ENCODE data around the gene GRIN1. TPM values are rescaled to one million over a fixed set of nuclear protein-coding genes. Genes with fewer than 3 reads are reported as not detected.
"Not testable (repeated sequence)": the region's sequence is repeated elsewhere in the genome, so short reads cannot be mapped to it uniquely, and the experiment has no call there.

GRIN1 gene
- total RNA-seq, 1 experiment from 2014 or later = 0.06 TPM

DNA sequence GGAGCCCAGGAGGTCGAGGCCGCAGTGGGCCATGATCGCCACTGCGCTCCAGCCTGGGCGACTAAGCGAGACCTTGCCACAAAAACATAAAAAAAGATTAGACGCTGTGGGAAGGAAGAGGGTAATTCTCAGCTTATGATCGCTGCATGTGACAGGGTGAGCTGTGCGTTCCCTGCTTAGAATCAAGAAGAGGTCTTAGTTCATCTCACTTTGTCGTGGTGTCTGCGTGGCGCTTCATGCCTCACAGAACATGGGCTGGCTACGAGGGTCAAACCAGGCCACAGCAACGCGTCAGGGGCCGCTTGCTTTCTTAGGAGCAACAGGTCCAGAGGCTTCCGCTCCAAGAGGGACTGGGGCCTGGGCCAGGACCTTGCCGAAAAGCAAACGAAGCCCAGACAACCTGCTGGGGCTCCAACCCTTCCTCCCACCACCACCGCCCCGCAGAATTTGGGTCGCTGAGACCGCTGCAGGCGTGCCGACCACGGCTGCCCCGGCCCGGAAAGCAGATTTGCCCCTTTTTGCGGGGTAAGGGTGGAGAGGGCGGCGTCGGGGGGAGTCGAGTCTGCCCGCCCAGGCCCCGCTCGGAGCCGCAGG, 10.0 kb upstream of the GRIN1 start:
- no peak for DNase-seq (ENCODE audit: low read depth)

DNA sequence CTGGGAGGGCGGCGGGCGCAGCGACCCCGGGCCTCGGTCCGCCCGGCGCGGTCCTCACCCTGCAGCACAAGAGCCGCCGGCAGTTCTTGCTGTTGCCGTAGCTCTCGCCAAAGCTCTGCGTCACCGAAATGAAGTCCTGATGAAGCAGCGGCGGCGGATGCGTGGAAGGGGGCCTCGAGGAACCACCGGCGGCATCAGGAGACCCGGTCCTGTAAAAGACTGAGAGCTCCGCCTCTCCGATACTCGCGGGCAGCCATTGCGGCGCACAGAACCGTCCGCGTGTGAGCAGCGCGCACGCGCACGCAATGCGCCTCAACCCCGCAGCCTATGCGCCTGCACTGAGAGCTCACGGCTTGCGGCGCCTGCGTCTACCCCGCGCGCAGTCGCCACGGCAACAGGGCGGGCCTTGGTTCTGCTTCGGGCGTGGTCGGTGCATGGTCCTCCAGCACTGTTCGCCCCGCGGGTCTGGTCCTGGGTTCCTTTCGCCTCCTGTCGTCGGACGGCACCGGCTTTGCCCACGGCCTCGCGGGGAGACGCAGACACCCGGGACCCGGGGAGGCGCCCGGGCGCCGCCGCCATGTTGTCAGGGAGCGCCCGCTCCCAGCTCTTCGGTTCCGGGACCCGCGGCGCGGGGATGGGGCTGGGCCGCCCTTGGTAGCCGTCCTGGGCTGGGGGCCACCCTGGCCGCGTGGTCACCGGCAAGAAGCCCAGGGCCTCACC, 9.3 kb upstream of the GRIN1 start:
- peak; percentile 98 for DNase-seq (ENCODE audit: low read depth)

DNA sequence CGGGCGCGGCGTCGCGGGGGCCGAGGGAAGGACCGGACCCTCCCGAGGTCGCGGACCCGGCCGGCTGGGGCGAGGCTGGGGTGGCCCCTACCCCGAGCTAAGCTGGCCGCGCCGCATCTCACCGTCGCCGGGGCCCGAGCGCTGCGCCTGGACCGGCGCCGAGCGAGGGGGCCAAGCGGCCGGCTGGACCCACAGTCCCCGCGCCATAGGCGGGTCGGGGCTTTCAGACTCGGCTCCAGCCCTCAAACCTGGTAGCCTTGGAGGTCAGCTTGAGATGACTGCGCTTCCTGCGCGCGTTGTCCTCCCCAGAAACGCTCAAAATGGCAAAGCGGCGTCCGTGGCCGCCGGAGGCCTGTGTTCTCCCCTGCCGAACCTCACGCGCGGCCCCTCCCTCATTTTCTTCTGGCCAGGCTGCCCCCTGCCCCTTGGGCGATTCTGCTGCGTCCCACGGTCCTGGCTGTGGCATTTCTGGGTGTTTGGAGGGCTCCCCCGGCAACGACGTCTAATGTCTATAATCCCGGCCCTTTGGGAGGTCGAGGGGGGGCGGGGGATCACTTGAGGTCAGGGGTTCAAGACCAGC, 8.7 kb upstream of the GRIN1 start:
- DNase-seq (ENCODE audit: low read depth) = peak; percentile 47

DNA sequence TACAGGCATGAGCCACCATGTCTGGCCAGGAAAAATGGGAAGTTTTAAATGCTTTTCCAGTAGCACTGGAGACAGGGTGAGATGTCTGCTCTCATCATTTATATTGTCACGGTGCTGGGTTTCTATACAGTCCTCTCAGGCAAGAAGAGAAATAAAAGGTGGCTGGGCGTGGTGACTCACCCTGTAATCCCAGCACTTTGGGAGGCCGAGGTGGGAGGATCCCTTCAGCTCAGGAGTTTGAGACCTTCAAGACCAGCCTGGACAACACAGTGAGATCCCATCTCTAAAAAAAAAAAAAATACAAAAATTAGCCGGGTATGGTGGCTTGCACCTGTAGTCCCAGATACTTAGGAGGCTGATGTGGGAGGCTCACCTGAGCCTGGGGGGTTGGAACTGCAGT, 4.8 kb upstream of the GRIN1 start:
- peak; percentile 57 for DNase-seq (ENCODE audit: low read depth)

DNA sequence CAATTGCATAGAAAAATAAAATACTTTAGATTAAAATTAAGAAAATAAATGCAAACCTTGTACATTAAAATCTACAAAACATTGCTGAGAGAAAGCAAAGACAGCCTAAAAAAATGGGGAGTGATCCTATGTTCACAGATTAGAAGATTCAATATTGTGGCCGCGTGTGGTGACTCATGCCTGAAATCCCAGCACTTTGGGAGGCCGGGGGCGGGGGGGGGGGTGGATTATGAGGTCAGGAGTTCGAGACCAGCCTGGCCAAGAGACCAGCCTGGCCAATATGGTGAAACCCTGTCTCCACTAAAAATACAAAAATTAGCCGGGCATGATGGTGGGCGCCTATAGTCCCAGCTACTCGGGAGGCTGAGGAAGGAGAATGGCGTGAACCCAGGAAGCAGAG, 3.8 kb upstream of the GRIN1 start:
- DNase-seq (ENCODE audit: low read depth) = not testable (repeated sequence)

DNA sequence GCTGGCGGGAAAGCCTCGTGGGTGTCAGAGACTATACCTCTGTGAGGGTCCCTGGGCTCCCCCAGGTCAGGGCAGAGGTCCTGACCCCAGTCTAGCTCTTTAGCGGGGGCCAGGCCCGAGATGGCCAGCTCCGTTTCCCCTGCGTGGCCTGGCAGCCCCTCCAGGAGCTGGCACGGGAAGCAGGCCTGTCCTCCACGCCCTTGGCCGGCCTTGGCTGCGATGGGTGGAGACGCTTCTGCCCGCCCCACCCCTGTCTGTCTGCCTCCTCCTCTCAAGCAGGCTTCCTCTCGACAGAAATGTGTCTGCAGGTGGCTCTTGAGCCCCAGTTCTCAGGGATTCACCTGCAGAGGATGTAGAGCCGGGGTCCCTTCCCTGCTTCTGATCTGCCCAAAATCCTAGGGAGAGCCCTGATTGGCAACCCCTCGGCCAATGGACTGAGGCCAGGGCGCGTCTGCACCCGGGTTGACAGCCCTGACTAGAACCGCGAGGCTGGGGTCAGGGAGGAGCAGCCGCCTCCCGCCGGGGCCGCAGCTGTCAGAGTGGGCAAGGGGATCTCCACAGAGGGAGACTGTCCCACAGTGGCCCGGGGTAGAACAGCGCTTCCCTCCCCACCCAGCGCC, 2.6 kb upstream of the GRIN1 start:
- DNase-seq (ENCODE audit: low read depth) = no peak

DNA sequence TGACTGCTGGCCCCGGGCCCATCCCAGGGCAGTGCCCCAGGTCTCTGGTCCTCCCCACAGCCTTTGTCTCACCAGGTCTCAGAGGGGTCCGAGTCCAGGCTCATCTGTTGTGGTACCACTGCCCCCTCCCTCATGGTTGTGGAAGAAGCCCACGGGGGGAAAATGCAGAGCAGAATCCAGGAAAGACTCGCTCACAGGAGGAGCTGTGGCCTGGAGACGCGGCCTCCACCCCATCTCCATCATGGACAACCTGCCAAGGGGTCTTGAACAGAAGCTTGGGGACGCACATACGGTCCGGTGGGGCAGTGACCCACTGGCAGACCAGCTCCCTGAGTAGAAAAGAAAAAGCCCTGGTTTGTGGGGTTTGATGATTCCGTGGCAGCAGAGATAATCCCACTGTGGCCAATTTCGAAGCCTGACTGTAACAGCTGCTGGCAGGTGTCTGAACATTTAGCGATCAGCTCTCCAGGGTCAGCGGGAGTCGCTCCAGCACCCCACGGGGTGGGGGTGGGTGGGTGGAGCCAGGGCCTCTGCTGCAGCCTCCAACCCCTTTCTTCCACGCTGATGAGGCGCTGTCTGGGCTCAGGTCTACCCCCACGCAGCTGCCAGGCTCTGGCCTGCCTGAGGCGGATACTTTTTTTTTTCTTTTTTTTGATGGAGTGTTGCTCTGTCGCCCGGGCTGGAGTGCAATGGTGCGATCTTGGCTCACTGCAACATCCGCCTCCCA, 1.9 kb upstream of the GRIN1 start:
- no peak for DNase-seq (ENCODE audit: low read depth)

DNA sequence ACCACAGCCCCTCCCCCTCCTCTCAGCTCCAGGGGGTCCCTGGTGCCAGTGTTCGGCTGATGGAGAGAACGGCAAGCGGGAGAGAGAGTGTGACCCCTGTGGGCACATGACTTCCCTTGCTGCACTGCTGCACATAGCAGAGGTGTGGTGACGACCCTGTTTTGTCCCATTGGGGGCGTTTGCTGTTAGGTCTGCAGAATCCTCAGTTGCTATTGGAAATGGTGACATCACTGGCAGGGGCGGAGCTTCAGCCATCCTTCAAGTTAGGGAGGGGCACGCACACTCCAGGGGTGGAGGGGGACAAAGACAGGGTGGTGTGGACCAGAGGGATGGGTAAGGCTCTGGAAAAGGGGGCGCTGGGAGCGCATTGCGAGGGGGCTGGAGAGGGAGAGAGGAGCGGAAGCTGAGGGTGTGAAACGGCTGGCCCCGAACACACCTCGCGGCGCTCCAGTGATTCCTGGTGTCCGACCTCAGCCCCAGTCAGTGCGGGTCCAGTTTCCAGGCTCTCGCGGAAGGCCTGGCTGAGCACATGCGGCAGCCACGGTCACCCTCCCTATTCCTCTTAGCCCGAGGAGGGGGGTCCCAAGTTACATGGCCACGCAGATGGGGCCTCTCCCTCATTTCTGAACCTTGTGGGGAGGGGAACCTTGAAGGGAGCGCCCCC, 764 bp upstream of the GRIN1 start:
- peak; percentile 62 for DNase-seq (ENCODE audit: low read depth)

DNA sequence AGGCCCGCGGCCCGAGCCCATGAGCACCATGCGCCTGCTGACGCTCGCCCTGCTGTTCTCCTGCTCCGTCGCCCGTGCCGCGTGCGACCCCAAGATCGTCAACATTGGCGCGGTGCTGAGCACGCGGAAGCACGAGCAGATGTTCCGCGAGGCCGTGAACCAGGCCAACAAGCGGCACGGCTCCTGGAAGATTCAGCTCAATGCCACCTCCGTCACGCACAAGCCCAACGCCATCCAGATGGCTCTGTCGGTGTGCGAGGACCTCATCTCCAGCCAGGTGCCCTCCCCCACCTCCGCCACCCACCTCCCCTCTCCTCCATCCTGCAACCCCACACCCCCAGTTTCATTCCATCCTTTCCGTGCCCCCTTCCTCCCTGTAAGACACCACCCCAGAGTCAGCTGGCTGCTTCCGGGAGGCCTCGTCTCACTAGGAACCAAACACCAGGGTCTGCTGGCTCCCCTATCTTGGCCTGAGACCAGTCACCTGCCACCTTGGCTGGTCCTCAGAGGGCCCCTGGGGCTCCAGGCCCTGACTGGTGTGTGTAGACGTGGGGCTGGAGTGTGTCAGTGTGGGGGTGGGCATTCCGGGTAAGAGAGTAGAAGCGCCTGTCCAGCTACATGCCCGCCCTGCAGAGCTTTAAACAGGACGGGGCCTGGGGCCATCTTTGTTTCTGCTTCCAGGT, 655 bp downstream of the GRIN1 start:
- DNase-seq (ENCODE audit: low read depth) = no peak

DNA sequence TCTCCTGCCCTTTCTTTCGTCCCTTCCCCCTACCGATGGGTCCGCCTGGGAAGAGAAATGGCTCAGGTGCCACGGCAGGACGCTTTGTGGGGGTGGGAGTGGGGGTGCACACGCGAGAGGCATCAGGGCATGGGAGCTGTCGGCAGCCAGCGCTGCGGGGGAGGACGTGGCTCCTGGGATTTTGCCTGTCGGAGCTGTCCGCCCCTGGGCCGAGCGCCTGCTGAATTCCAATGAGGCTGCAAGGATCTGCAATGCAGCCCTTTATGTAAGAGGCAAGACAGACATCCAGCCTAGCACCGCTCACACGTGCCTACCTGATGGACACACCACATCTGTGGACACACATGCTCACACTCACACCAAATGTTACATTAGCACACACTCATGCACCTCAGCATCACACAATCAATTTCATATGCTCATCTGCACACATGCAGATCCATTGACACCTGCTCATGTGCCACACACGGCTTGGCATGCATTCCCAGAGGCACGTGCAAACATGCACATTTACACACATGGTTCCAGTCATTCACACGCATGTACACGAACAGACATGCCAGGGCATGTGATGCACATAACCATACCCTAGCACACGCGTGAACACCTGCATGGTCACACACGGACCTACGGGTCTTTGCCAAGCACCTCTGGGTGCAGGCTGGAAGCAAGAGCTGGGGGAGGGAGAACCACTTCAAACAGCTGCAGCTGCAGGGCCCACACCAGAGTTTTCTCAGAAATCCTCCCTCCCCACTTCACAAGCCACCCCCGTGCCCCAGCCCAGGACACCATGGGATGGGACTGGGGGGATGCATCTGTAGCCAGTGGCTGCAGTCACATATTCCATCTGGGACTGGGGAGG, 1.4 kb downstream of the GRIN1 start:
- DNase-seq (ENCODE audit: low read depth) = no peak

DNA sequence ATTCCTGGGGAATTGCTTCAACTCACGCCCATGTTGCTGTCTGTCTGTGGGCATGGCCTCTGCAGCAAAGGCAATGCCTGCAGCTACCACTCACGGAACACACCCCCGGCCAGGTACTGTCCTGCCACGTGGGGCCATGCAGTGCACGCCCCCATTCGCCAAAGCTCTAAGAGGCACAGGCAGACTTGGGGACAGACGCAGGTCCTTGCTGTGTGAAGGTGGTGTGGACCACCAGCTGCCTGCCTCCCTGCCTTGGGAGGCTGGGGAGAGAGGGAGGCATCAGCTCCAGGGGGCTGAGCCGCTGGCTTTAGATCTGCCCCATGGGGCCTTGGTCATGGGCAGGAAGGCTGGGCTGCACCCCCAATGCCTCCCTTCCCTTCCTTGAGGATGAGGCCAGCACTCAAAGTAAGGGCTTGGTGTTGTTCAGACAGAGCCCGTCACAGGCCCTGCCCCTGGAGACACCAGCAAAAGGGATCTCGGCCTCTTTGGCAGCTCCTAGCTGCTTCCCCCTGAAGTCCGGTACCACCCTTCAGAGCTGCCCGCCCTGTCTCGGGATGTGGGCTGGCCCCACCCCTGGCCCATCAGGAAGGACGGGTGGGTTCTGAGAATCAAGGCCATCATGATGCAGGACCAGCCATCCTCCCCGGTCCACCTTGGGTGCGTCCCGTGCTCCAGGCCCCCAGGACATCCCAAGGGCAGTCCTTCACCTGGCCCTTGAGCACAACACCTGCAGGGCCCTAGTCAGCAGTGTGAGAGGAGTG, 2.3 kb downstream of the GRIN1 start:
- no peak for DNase-seq (ENCODE audit: low read depth)

DNA sequence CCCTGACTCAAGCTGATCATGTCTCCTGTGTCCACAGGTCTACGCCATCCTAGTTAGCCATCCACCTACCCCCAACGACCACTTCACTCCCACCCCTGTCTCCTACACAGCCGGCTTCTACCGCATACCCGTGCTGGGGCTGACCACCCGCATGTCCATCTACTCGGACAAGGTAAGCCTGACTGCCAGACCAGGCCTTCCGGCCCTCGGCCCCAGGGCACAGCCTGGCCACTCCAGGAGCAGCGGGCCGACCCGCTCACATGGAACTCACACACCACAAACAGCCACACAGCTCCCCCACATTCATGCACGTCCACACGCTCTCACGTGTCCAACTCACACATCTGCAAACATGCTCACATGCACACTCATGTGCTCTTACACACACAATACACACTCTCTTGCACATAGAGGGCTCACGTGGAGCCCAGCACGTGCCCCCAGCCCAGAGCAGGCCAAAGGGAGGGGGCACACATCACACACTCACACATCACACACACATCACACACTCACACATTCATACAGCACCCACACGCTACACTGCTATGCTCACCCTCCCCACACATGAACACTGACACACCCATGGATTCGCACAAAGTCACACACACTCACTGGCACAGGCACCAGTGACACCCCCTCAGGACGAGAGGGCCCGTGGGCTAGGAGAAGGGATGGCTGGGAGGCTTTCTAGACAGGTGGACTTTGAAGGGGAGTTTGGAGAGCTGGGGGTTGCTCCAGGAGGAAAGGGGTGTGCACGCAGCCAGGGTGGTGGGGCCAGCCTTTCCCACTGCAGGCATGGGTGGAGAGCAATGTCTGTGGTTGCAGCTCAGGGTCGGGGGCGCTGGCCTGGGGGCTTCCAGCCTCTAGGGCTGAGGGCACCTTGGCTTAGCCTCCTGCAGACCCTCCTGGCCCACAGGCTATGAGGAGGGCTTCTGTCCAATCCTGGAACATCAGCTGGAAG, 3.3 kb downstream of the GRIN1 start:
- DNase-seq (ENCODE audit: low read depth) = no peak

DNA sequence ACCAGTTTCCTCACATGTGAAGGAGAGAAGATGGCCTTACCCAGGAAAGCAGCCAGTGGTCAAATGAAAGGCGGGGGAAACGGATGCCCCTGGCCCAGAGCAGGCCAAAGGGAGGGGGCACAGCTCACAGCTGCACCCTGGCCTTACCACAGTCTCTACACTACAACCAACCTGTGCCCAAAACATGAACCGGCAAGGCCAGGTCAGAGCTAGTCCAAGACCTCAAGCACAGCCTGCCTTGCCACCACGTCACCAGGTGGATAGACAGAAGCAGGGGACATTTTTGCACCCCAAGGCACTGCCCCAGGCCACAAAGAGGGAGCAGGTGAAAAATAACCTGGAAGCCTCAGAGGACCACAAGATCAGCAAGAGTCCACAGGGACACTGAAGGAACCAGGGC, 4.5 kb downstream of the GRIN1 start:
- DNase-seq (ENCODE audit: low read depth) = no peak

DNA sequence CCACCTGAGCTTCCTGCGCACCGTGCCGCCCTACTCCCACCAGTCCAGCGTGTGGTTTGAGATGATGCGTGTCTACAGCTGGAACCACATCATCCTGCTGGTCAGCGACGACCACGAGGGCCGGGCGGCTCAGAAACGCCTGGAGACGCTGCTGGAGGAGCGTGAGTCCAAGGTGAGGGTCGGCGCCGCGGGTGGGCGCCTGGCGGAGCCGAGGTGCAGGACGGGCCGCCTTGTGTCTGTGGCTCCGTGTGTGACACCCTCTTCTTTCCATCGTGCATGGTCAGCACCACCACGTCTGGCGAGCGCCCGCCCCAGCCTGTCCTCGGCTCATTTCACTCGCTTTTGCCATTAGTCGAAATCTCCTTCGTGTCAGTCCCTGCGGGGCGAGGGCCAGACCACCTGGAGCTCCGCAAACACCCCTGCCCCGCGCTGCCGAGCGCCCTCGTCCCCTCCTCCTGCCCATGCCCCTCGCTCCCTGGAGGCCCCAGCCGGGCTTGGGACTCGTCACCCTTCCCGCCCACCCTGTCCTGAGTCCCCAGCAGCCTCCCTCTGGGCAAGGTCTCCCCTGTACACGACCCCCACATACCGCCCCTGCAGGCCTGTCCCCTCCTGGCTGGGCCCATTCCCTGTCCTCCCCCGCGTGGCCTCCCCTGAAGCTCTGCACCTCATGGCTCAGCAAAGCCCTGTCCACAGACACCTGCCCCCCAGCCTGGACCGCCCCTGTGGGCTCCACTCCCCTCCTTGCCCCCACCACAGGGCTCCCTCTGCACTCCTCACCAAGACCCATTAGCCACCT, 7.0 kb downstream of the GRIN1 start:
- no peak for DNase-seq (ENCODE audit: low read depth)

DNA sequence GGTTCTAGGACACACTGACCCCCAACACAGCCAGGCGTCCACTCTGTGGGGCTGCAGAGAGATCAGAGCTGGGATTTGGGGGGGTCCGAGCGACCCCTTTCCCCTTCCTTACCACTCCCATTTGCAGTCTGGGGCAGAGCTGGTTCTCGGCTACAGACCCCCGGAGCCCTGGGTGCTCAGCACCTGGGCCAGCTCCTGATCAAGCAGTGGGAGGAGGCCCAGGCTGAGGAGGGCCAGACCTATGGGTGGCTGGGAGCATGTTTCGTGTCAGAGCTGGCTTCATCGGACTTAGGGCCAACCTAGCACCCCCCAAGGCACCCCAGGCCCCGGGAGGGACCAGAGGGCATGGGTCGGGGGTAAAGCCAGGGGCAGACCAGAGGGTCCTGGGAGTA, 7.6 kb downstream of the GRIN1 start:
- no peak for DNase-seq (ENCODE audit: low read depth)

DNA sequence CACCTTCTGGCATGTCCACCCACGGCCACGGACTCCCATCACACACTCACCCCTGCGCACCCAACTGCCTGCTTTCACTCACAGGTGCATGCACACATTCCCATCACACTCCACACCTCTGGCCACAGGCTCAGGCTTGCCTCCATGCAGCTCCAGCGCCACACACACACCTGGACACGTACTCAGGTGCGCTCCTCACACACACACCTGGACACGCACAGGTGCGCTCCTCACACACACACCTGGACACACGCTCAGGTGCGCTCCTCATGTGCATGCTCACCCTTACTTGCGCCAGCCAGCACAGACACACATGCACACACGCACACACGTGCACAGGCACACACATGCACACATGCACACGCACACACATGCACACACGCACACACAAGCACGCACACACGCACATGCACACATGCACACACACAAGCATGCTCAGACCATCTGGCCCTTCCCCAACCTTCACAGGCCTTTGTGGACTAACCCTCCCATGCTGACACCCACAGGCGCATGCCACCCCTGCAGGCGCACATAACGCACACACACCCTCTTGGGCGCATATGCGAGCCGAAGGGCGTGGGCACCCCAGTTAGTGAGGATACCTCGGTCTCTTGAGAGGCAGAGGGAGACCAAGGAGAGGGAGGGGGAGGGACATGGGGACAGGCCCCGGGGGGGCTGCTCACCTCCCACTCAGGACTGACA, 8.3 kb downstream of the GRIN1 start:
- DNase-seq (ENCODE audit: low read depth) = no peak

DNA sequence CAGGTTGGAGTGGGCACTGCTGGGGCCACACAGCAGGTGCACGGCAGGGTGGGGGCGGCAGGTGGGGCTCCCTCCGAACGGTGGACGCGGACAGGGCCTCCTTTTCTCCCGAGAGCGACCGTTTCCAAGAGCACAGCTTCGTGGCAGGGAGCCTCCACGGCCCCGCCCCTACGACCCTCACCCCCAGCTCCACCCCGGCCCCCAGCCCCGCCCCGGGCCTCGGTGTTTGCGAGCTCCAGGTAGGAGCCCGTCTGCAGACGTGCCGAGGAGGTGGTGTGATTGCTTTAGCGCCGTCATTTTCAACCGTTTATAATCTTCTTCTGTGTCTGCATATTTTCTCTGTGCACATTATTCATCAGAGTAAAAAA, 8.8 kb downstream of the GRIN1 start:
- no peak for DNase-seq (ENCODE audit: low read depth)
